Measurements from ENCODE around the gene NDUFB2. TPM values are rescaled to one million over a fixed set of nuclear protein-coding genes. Genes with fewer than 3 reads are reported as not detected.
A peak's percentile ranks its signal among the peaks of the same experiment; 100 is the strongest.

The NDUFB2 gene
- total and polyA plus RNA-seq, 2 of the 13 experiments (the other 11 are each of a cell fraction or from before 2014, with no cell fraction given): 206 to 221 TPM

DNA sequence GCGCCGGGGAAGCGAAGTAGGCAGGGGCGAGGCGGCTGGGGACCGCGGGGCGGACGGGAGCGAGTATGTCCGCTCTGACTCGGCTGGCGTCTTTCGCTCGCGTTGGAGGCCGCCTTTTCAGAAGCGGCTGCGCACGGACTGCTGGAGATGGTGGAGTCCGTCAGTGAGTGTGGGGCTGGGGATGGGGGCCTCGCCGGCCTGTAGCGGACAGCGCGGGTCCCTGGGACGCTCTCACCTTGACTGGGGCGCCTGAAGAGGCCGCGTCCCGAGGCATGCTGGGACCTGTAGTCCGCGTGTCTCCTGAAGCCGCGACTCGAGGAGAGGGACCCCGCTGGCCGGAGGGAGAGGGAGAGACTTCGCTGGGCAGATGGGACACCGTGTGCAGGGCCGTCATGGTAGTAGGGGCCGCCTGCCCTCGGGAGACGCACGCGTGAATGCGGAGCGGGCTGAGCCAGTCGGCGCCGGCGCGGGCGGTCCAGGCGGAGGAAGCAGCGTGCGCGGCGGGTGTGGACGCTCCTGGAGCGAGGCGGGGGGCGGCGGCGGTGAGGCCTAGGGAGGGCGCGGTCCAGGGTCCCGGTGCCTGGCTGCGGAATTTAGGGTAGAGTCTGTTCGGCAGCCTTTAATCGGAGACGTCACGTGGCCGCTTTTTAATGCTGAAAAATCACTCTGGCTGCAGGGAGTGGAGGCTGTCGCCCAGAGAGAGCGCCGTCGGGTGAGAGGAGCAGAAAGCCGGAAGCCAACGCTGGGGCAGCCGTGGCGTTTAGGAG, at the start of gene NDUFB2 (continued):
- TF ChIP-seq EHMT2 (IDR thresholded peaks at IDR 0.05; ENCODE audit: borderline replicate concordance, low read depth, low read length) (no peak), ZNF7 (CRISPR knock-in tag; IDR thresholded peaks at IDR 0.05) (no peak), WIZ (CRISPR knock-in tag; IDR thresholded peaks at IDR 0.05) (no peak), ZBTB7A (CRISPR knock-in tag; IDR thresholded peaks at IDR 0.05) (no peak), HDAC1 (CRISPR knock-in tag; IDR thresholded peaks at IDR 0.05) (peak; percentile 89), POLR2A (IDR thresholded peaks at IDR 0.05; ENCODE audit: insufficient read depth in 1 of 2, low read depth in 2 of 2, low read length in 2 of 2) (peak; percentile 86 to 95), NKX3-1 (CRISPR knock-in tag; IDR thresholded peaks at IDR 0.05) (peak; percentile 59; the same call in 1 of the 2 replicates), GABPB1 (CRISPR knock-in tag; IDR thresholded peaks at IDR 0.05) (peak; percentile 88), ZKSCAN5 (CRISPR knock-in tag; IDR thresholded peaks at IDR 0.05) (no peak), HNF4G (IDR thresholded peaks at IDR 0.05; ENCODE audit: borderline replicate concordance, low read depth, low read length) (no peak), HNF4G (CRISPR knock-in tag; IDR thresholded peaks at IDR 0.05; ENCODE audit: borderline replicate concordance, low read depth) (no peak), ZNF773 (CRISPR knock-in tag; IDR thresholded peaks at IDR 0.05; ENCODE audit: borderline replicate concordance) (peak; percentile 28; the same call in 1 of the 2 replicates), RAD51 (IDR thresholded peaks at IDR 0.05; ENCODE audit: borderline replicate concordance) (no peak), MLLT10 (CRISPR knock-in tag; IDR thresholded peaks at IDR 0.05) (no peak), SMAD1 (CRISPR knock-in tag; IDR thresholded peaks at IDR 0.05; ENCODE audit: borderline replicate concordance, low read depth) (no peak), ZBTB21 (CRISPR knock-in tag; IDR thresholded peaks at IDR 0.05) (peak; percentile 76; the same call in 1 of the 2 replicates), ZNF207 (IDR thresholded peaks at IDR 0.05; ENCODE audit: borderline replicate concordance) (no peak), ARNTL (CRISPR knock-in tag; IDR thresholded peaks at IDR 0.05) (peak; percentile 68), FOXA1 (IDR thresholded peaks at IDR 0.05) (no peak), FOXA1 (CRISPR knock-in tag; IDR thresholded peaks at IDR 0.05) (no peak), ELF4 (CRISPR knock-in tag; IDR thresholded peaks at IDR 0.05; ENCODE audit: borderline replicate concordance) (no peak; the same call in 1 of the 2 replicates), HOXA7 (CRISPR knock-in tag; IDR thresholded peaks at IDR 0.05) (0 out of 2 replicates have a peak, but pooled peaks have one; percentile 37), CREM (IDR thresholded peaks at IDR 0.05) (peak; percentile 37; the same call in 1 of the 2 replicates), CREM (CRISPR knock-in tag; IDR thresholded peaks at IDR 0.05) (no peak), PHF21A (CRISPR knock-in tag; IDR thresholded peaks at IDR 0.05) (no peak), TOE1 (CRISPR knock-in tag; IDR thresholded peaks at IDR 0.05) (0 out of 2 replicates have a peak, but pooled peaks have one; percentile 22), ZNF775 (CRISPR knock-in tag; IDR thresholded peaks at IDR 0.05; ENCODE audit: borderline replicate concordance) (no peak)
- TF ChIP-seq, protein P1, sequence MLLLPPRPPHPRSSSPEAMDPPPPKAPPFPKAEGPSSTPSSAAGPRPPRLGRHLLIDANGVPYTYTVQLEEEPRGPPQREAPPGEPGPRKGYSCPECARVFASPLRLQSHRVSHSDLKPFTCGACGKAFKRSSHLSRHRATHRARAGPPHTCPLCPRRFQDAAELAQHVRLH (CRISPR knock-in tag; IDR thresholded peaks at IDR 0.05; ENCODE audit: borderline replicate concordance, low read depth): no peak; the same call in 1 of the 2 replicates
- TF ChIP-seq, protein P2, sequence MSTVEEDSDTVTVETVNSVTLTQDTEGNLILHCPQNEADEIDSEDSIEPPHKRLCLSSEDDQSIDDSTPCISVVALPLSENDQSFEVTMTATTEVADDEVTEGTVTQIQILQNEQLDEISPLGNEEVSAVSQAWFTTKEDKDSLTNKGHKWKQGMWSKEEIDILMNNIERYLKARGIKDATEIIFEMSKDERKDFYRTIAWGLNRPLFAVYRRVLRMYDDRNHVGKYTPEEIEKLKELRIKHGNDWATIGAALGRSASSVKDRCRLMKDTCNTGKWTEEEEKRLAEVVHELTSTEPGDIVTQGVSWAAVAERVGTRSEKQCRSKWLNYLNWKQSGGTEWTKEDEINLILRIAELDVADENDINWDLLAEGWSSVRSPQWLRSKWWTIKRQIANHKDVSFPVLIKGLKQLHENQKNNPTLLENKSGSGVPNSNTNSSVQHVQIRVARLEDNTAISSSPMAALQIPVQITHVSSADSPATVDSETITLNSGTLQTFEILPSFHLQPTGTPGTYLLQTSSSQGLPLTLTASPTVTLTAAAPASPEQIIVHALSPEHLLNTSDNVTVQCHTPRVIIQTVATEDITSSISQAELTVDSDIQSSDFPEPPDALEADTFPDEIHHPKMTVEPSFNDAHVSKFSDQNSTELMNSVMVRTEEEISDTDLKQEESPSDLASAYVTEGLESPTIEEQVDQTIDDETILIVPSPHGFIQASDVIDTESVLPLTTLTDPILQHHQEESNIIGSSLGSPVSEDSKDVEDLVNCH (CRISPR knock-in tag; IDR thresholded peaks at IDR 0.05): peak; percentile 60; the same call in 1 of the 2 replicates
- TF ChIP-seq, protein P3, sequence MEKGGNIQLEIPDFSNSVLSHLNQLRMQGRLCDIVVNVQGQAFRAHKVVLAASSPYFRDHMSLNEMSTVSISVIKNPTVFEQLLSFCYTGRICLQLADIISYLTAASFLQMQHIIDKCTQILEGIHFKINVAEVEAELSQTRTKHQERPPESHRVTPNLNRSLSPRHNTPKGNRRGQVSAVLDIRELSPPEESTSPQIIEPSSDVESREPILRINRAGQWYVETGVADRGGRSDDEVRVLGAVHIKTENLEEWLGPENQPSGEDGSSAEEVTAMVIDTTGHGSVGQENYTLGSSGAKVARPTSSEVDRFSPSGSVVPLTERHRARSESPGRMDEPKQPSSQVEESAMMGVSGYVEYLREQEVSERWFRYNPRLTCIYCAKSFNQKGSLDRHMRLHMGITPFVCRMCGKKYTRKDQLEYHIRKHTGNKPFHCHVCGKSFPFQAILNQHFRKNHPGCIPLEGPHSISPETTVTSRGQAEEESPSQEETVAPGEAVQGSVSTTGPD (CRISPR knock-in tag; IDR thresholded peaks at IDR 0.05): no peak
